Measurements from ENCODE around the gene RBMS3.

Gene RBMS3

DNA sequence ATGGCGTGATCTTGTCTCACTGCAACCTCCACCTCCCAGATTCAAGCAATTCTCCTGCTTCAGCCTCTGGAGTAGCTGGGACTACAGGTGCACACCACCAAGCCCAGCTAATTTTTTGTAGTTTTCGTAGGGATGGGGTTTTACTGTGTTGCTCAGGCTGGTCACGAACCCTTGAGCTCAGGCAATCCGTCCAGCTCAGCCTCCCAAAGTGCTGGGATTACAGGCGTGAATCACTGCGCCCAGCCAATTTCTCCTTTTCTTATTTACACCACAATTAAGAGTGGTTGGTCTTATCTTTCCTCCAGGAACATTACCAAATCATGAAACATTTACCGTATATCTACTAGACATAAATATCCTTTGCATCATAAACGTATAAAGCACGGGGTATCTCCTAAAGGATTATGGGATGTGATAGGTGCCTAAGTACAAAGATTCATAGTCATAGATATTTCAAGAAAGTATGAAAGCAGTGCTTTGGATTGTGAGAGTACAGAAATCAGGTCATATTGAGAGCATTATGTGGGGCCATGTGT lies 194.5 kb downstream of the RBMS3 start:
- Mint-ChIP-seq H3K4me3 (no peak overlapping the region), H3K27me3 (no peaks in the 10 kb centered on the region), H3K9me3 (no peaks in the 10 kb centered on the region), H3K27ac (no peak overlapping the region), H3K4me1 (no peaks in the 10 kb centered on the region)
- no peak for ATAC-seq
- DNase-seq, result no peak

DNA sequence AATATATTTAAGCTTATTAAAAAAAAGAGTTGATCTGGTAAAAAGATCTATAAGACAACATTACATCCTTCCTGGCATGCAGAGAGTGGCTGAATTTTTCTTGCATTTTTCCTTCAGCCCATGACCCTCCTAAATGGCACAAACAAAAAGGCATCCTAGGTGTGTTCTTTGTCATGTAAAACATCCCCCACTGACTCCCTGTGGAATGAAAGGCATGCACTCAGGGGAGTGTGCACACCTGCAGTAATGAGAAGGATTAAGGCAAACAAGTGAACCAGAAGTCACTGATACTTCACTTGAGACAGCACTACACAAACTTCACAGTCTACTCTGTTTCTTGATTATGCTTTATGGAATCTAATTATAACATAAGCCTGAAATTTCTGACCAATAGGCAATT lies 195.0 kb downstream of the RBMS3 start:
- Mint-ChIP-seq H3K27ac (no peak overlapping the region), H3K4me1 (no peaks in the 10 kb centered on the region), H3K4me3 (no peak overlapping the region), H3K9me3 (no peaks in the 10 kb centered on the region), H3K27me3 (no peaks in the 10 kb centered on the region)
- ATAC-seq (no peak), DNase-seq (no peak)

DNA sequence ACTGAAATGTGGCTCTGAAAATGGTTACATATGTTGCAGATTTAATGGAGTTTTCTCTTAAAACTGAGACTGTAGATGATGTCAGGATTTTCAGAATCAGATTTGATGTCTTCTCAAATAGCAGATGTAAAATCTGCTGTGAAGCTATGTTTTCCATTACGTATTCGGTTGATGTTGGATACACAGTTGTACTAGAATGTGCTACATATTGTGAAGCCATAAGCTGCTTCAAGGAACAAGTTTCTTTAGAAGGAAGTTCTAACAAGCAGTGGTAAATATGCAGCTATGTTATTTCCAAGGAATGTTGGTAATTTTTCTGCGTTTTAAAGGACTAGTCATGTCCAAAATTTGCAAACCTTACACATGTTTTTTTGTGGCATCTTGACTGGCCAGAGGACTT lies 197.7 kb downstream of the RBMS3 start:
- no peaks in the 10 kb centered on the region for H3K9me3 Mint-ChIP-seq
- H3K4me1 Mint-ChIP-seq, result no peaks in the 10 kb centered on the region
- no peaks in the 10 kb centered on the region for H3K27me3 Mint-ChIP-seq
- no peak overlapping the region for H3K27ac Mint-ChIP-seq
- DNase-seq (no peak), ATAC-seq (no peak)
- H3K4me3 Mint-ChIP-seq, result no peak overlapping the region

DNA sequence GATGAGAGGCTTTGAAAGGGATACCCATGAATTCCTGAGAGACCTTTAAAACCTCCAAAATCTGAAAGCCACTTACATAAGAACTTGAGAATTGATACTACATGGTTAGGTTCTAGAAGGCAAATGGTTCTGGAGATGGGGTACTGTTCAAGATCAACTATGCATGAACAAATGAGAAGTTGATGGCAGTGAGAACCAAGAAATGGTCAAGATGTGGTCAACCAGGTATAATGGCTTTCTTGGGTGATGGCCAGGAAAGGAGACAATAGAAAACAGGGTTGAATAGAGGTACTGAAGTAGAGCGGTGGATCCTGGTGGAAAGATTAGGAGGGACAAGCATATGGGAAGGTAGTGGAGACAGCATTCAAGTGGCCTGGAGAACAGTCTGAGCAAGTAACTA lies 200.4 kb downstream of the RBMS3 start:
- H3K4me1 Mint-ChIP-seq, result no peaks in the 10 kb centered on the region
- DNase-seq, result no peak
- ATAC-seq, result no peak
- no peak overlapping the region for H3K27ac Mint-ChIP-seq
- H3K27me3 Mint-ChIP-seq, result no peaks in the 10 kb centered on the region
- H3K4me3 Mint-ChIP-seq, result no peak overlapping the region
- H3K9me3 Mint-ChIP-seq, result no peaks in the 10 kb centered on the region

DNA sequence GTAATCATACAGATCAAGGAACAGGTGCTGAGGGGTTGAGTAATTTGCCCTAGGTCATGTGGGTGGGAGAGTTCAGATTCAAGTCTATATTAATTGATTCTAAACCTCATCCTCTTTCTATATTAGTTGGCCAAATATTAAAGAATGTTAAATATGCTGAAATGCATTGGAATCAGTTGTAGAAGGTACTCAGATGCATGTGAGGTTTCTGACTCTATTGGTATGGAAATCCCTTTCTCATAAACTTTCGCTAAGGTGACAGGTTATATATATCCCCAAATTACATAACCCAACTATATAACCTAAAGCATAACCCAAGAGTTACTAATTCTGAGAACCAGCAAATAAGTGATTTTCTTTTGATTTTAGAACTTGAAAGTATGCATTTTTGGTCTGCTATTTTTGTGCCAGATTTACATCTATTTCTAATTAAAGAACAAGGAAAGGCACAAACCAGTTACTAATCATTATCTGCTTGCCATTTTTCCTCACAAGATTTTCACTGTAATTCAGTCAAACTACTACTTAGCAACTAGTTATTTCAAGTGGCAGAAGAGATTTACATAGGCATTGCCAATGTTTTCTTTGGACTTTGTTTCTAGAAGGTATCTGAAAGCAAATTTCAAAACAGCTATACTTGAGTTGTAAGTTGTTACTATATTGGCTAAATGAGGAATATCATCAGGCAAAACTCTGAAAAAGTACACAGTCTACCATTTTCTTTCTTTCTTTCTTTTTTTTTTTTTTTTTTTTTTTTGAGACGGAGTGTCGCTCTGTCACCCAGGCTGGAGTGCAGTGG lies 201.3 kb downstream of the RBMS3 start:
- no peak for DNase-seq
- Mint-ChIP-seq H3K9me3 (no peaks in the 10 kb centered on the region), H3K27ac (no peak overlapping the region), H3K4me3 (no peak overlapping the region), H3K4me1 (no peaks in the 10 kb centered on the region), H3K27me3 (no peaks in the 10 kb centered on the region)
- ATAC-seq, result no peak

DNA sequence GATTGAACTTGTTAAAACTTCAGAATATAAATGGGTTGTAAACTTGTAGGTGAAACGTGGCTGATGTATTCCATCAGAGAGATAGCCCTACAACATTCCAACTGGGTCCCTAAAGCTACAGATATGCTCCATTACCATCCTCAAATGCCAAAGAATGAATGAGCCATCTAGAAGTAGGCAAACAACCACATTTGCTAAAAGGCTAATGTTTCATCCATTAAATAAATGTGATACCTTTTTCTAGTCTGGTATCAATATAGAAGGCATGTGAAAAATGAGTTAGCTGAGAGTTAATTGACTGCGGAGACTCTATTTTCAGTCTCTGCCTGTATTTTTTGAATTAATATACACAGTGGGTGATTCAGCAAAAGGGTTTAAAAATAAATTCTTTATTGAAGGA lies 203.8 kb downstream of the RBMS3 start:
- Mint-ChIP-seq H3K4me1 (no peaks in the 10 kb centered on the region), H3K4me3 (no peak overlapping the region), H3K9me3 (peaks cover 0 to 6% of the 10 kb centered on the region in 2 donors), H3K27ac (no peak overlapping the region), H3K27me3 (no peaks in the 10 kb centered on the region)
- ATAC-seq (no peak), DNase-seq (no peak)

DNA sequence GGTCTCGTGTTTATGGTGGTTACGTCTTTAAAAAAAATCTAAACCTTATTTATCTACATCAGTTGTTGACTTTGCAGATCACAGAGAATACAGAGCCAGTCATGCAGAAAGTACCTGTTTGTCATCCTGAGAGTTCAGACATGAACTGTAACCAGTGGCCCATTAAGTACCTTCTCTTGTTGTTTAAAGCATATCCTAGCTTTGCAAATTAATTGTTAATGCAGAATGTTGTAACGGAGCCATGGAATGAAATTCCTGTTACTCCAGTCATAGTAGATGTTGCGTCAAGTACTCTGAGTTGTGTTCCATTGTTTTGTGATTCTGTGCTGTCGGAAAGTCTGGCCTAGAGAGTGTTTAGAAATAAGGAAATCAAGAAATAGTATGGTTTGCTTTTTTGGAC lies 205.2 kb downstream of the RBMS3 start:
- DNase-seq, result no peak
- H3K9me3 Mint-ChIP-seq, result peaks cover 4 to 14% of the 10 kb centered on the region in 2 donors
- H3K4me1 Mint-ChIP-seq, result no peaks in the 10 kb centered on the region
- no peak for ATAC-seq
- H3K4me3 Mint-ChIP-seq, result no peak overlapping the region
- H3K27me3 Mint-ChIP-seq, result no peaks in the 10 kb centered on the region
- H3K27ac Mint-ChIP-seq, result no peak overlapping the region

DNA sequence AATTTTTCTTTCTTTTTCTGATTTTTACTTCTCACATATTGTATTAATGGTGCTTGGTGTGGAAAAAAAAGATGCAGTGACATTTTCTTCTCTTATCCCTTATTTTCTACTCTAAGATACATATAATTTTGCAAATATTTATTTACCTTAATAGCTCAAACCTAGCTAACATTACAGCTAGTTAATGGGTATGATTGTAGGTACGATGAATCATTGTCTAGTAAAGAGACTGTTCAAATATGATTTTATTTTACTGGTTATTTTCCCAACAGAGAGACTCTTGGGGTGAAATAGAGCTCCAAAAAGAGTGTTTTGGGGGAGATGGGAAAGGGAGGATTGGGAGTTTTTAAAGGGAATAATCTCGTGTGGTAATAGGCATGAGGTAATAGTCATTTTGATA lies 206.0 kb downstream of the RBMS3 start:
- Mint-ChIP-seq H3K9me3 (peaks cover 4 to 14% of the 10 kb centered on the region in 2 donors), H3K27me3 (no peaks in the 10 kb centered on the region), H3K27ac (no peak overlapping the region), H3K4me3 (no peak overlapping the region), H3K4me1 (no peaks in the 10 kb centered on the region)
- no peak for DNase-seq
- no peak for ATAC-seq

DNA sequence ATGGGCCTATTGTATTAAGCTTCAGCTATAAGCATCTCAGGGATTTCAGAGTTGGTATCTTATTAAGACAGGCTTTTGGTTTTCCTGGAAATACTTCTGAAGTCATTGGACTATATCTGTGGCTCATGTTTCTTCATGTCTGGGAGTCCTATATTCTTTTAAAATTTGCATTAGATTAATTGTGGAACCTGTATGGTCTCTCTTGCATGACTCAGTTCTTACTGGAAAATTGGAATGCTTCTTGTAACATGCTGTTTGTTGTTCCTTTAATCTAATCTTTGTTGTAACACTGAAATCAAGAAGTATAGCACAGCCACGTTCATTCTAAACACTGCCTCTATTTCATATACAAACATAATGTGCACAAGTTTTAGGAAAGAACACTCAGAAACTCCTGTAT lies 208.1 kb downstream of the RBMS3 start:
- H3K4me3 Mint-ChIP-seq, result no peak overlapping the region
- H3K4me1 Mint-ChIP-seq, result no peaks in the 10 kb centered on the region
- ATAC-seq (no peak), DNase-seq (no peak)
- no peak overlapping the region for H3K27ac Mint-ChIP-seq
- H3K9me3 Mint-ChIP-seq, result peaks cover 4 to 14% of the 10 kb centered on the region in 2 donors
- no peaks in the 10 kb centered on the region for H3K27me3 Mint-ChIP-seq

DNA sequence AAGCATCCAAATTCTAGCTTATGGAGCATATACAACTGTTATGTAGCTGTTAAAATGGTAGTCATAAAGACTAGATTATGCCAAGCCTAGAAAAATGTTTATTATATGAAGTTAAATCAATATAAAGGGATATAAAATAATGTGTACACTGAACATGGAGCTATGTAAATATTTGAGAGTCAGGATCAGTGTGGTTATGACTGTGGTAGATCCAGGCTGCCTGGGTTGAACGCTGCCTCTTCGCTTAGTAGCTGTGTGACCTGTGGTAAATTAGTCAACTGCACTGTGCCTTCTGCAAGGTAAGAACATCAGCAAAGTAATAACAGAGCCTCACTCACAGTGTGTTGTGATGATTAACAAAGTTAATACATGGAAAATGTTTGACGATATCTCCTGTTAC lies 212.2 kb downstream of the RBMS3 start:
- no peaks in the 10 kb centered on the region for H3K27me3 Mint-ChIP-seq
- ATAC-seq (no peak), DNase-seq (no peak)
- no peaks in the 10 kb centered on the region for H3K4me1 Mint-ChIP-seq
- H3K9me3 Mint-ChIP-seq, result peaks cover 4 to 14% of the 10 kb centered on the region in 2 donors
- H3K27ac Mint-ChIP-seq, result no peak overlapping the region
- no peak overlapping the region for H3K4me3 Mint-ChIP-seq

DNA sequence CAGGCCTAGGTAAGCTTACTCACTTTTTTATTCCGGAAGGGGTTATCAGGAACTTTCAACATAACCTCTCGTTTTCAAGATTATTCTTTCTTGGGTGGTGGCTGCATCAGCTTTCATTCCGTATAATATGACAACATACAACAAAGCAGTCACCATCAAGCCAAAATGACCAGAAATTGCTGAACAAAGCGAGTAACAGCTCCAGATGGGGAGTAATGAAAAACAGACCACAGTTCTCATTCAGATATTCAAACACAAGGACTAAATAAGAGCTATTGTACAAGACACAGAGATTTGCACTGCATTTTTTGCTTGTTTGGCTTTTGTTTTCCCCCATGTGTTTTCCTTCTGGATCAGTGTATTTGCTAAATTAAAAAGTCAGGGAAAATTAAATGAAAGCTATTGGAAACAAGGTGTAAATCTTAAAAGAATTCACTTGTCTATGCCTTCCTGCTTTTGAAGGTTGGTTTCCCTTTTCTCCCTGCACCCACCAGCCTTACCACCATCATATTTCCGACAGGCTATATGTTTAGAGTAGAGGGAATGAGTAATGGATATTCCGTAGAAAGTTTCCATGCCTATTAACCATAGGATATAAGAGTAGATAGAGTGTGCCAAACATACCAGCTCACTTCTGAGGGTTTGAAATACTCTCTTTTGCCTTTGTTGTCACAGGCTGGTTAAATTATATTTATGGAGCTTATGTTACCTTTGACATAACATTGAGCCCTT lies 213.6 kb downstream of the RBMS3 start:
- Mint-ChIP-seq H3K27ac (no peak overlapping the region), H3K4me1 (no peaks in the 10 kb centered on the region), H3K27me3 (no peaks in the 10 kb centered on the region), H3K9me3 (peaks cover 4 to 10% of the 10 kb centered on the region in 2 donors), H3K4me3 (no peak overlapping the region)
- DNase-seq, result no peak
- no peak for ATAC-seq

DNA sequence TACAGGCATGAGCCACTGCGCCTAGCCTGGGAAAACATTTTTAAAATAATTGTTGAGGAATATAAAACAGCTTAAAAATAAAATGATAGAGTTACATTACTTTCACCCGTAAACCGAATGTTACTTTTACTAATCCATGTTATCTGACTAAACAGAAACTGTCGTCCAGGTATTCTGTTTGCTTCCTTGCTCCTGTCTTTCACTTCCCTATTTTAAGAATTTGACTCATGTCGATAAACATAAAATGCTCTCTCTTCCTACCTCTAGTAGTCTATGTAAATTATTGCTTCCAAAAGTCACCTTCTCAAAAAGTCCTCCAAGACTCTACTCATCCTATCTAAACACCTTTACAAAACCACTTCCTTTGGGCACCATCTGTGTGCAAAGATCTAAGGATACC lies 216.4 kb downstream of the RBMS3 start:
- no peak overlapping the region for H3K27ac Mint-ChIP-seq
- no peak overlapping the region for H3K4me3 Mint-ChIP-seq
- DNase-seq (no peak), ATAC-seq (no peak)
- no peaks in the 10 kb centered on the region for H3K4me1 Mint-ChIP-seq
- no peaks in the 10 kb centered on the region for H3K27me3 Mint-ChIP-seq
- H3K9me3 Mint-ChIP-seq, result no peaks in the 10 kb centered on the region

DNA sequence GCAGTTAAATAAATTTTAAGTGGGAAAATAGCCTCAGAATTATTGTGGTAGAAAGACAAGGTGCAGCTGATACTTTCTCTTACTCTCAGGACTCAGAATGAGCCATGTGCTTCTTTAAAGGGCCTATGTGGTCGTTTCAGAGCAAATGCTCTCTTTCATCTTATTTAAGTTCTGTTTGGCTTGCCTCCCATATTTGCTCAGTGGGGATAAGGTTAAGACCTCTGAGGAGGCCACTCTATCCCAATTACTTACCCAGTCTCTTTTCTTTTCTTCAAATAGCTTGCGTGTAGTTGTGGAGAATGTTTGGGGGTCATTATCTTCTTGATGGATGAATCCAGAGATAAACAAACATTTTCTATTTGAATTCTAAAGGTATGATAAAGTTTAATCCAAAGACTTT lies 221.9 kb downstream of the RBMS3 start:
- H3K27me3 Mint-ChIP-seq, result no peaks in the 10 kb centered on the region
- H3K4me3 Mint-ChIP-seq, result no peak overlapping the region
- DNase-seq (no peak), ATAC-seq (no peak)
- no peaks in the 10 kb centered on the region for H3K4me1 Mint-ChIP-seq
- H3K9me3 Mint-ChIP-seq, result no peaks in the 10 kb centered on the region
- no peak overlapping the region for H3K27ac Mint-ChIP-seq

DNA sequence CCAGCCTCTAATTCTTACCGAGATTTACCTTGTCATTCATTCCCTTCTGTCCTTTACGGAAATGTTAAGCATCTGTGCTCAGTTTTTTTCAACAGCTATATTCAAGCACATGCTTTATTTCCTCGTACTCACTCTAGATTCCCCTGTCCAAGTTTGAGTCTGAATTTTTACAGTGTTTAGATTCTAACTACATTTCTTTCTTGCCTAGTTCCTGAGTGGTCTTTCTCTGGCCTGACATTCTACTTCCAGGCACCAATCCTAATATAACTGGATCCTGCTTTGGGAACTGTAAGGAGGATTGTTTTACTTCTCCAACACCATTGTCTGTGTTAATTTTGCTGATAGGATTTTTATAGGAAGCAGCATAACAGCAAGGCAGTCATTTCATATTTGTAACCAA lies 222.4 kb downstream of the RBMS3 start:
- no peaks in the 10 kb centered on the region for H3K4me1 Mint-ChIP-seq
- H3K4me3 Mint-ChIP-seq, result no peak overlapping the region
- H3K9me3 Mint-ChIP-seq, result no peaks in the 10 kb centered on the region
- no peaks in the 10 kb centered on the region for H3K27me3 Mint-ChIP-seq
- DNase-seq, result no peak
- H3K27ac Mint-ChIP-seq, result no peak overlapping the region
- no peak for ATAC-seq

DNA sequence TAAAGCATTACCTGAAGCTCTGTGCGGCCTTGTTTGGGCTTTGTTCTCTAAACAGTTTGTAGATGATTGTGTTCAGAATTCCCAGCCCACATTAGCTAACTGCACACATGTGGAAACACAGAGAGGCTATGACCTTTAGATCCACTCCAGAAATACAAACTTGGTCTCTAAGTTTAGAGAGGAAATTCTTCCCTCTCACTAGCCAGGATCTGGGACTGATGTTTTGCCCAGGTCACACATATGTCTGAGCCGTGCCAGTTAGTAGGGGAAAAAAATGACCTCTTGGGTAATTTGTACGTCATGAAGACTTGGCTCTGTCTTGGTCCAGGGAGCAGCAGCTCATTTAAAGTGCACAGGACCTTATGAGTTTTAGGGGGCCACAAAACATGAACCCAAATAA lies 223.1 kb downstream of the RBMS3 start:
- no peak for ATAC-seq
- H3K4me1 Mint-ChIP-seq, result no peaks in the 10 kb centered on the region
- H3K4me3 Mint-ChIP-seq, result no peak overlapping the region
- H3K27me3 Mint-ChIP-seq, result no peaks in the 10 kb centered on the region
- no peak overlapping the region for H3K27ac Mint-ChIP-seq
- DNase-seq, result no peak
- H3K9me3 Mint-ChIP-seq, result no peaks in the 10 kb centered on the region

DNA sequence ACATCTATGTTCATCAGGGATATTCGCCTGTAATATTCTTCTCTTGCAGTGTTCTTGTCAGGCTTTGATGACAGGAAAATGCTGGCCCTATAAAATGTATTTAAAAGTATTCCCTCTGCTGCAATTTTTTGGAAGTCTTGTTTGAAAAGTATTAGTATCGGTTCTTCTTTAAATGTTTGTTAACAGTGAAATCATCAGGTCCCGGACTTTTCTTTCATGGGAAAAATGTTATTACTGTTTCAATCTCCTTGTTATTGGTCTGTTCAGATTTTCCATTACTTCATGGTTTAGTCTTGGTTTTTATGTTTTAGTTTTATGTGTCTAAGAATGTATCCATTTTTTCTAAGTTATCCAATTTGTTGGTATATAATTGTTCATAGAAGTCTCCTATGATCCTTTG lies 225.6 kb downstream of the RBMS3 start:
- ATAC-seq (no peak), DNase-seq (no peak)
- Mint-ChIP-seq H3K4me1 (no peaks in the 10 kb centered on the region), H3K9me3 (no peaks in the 10 kb centered on the region), H3K27ac (no peak overlapping the region), H3K4me3 (no peak overlapping the region), H3K27me3 (no peaks in the 10 kb centered on the region)
